HEK293 (cell line): ENCODE data around the gene TRAF3.

Experiments used
- BCL11A ChIP-seq: fragments of 450-650 bp; formaldehyde crosslinking; IDR thresholded peaks from 2 replicates; pipeline ENCODE4 v1.5.1; 2016; ENCODE audit warnings: low read depth, missing biosample characterization, missing genetic modification characterization
- HOXA7 ChIP-seq: sonication (generic); formaldehyde crosslinking; IDR thresholded peaks from 2 replicates; pipeline ENCODE4 v1.8.1; 2022; ENCODE audit warnings: missing genetic modification reagents, borderline replicate concordance
- ZNF138 ChIP-seq: fragments of 450-650 bp; formaldehyde crosslinking; IDR thresholded peaks from 2 replicates; pipeline ENCODE4 v1.5.1; 2016; ENCODE audit warnings: missing biosample characterization, missing genetic modification characterization, borderline replicate concordance
- TF ChIP-seq, protein P1 (sequence below): fragments of 450-650 bp; formaldehyde crosslinking; IDR thresholded peaks from 2 replicates; pipeline ENCODE4 v1.5.1; 2016; ENCODE audit warnings: missing biosample characterization, missing genetic modification characterization
- TF ChIP-seq, protein P2 (sequence below): fragments of 450-650 bp; formaldehyde crosslinking; IDR thresholded peaks from 2 replicates; pipeline ENCODE4 v1.5.1; 2016; ENCODE audit warnings: missing biosample characterization, missing genetic modification characterization, low read depth

GRCh38 chr14:102930138-102930752 lies 153.0 kb downstream of the TRAF3 start:
- TF ChIP-seq, protein P1, sequence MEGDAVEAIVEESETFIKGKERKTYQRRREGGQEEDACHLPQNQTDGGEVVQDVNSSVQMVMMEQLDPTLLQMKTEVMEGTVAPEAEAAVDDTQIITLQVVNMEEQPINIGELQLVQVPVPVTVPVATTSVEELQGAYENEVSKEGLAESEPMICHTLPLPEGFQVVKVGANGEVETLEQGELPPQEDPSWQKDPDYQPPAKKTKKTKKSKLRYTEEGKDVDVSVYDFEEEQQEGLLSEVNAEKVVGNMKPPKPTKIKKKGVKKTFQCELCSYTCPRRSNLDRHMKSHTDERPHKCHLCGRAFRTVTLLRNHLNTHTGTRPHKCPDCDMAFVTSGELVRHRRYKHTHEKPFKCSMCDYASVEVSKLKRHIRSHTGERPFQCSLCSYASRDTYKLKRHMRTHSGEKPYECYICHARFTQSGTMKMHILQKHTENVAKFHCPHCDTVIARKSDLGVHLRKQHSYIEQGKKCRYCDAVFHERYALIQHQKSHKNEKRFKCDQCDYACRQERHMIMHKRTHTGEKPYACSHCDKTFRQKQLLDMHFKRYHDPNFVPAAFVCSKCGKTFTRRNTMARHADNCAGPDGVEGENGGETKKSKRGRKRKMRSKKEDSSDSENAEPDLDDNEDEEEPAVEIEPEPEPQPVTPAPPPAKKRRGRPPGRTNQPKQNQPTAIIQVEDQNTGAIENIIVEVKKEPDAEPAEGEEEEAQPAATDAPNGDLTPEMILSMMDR (tag by site-specific recombination): no peak
- TF ChIP-seq, protein P2, sequence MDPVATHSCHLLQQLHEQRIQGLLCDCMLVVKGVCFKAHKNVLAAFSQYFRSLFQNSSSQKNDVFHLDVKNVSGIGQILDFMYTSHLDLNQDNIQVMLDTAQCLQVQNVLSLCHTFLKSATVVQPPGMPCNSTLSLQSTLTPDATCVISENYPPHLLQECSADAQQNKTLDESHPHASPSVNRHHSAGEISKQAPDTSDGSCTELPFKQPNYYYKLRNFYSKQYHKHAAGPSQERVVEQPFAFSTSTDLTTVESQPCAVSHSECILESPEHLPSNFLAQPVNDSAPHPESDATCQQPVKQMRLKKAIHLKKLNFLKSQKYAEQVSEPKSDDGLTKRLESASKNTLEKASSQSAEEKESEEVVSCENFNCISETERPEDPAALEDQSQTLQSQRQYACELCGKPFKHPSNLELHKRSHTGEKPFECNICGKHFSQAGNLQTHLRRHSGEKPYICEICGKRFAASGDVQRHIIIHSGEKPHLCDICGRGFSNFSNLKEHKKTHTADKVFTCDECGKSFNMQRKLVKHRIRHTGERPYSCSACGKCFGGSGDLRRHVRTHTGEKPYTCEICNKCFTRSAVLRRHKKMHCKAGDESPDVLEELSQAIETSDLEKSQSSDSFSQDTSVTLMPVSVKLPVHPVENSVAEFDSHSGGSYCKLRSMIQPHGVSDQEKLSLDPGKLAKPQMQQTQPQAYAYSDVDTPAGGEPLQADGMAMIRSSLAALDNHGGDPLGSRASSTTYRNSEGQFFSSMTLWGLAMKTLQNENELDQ (tag by site-specific recombination): no peak
- TF ChIP-seq ZNF138 (tag by site-specific recombination) (no peak), BCL11A (no peak), HOXA7 (CRISPR knock-in tag) (no peak)
